Mucosa of rectum (tissue), 2 donors: ENCODE data around the gene LANCL3.
A peak's percentile ranks its signal among the peaks of the same experiment; 100 is the strongest.
"Not testable (repeated sequence)": the region's sequence is repeated elsewhere in the genome, so short reads cannot be mapped to it uniquely, and the experiment has no call there.

Experiments
- H3K27ac ChIP-seq, 2 donors: one replicate each; pipeline ENCODE4 v1.7.0; 2013; ENCODE audit warnings: inconsistent platforms in 2 of 2, low read depth in 2 of 2, low read length in 2 of 2
- H3K27me3 ChIP-seq, 2 donors: one replicate each; pipeline ENCODE4 v1.7.0; 2013; ENCODE audit warnings: low read length in 2 of 2; ENCODE audit not compliant: control insufficient read depth in 2 of 2, insufficient read depth in 2 of 2
- H3K36me3 ChIP-seq, 2 donors: one replicate each; pipeline ENCODE4 v1.7.0; 2013; ENCODE audit warnings: low read length in 2 of 2; ENCODE audit not compliant: control insufficient read depth in 2 of 2, insufficient read depth in 2 of 2
- H3K4me1 ChIP-seq, 2 donors: one replicate each; pipeline ENCODE4 v1.7.0; 2013; ENCODE audit warnings: low read length in 2 of 2, mild to moderate bottlenecking in 1 of 2; ENCODE audit not compliant: control insufficient read depth in 2 of 2, insufficient read depth in 2 of 2
- H3K4me3 ChIP-seq, 2 donors: one replicate each; pipeline ENCODE4 v1.7.0; 2013; ENCODE audit warnings: low read length in 2 of 2
- H3K9ac ChIP-seq, 2 donors: one replicate each; pipeline ENCODE4 v1.7.0; 2013; ENCODE audit warnings: low read length in 2 of 2, low read depth in 1 of 2, mild to moderate bottlenecking in 1 of 2
- H3K9me3 ChIP-seq, 2 donors: one replicate each; pipeline ENCODE4 v1.7.0; 2013; ENCODE audit warnings: low read length in 2 of 2; ENCODE audit not compliant: control insufficient read depth in 2 of 2
- donor health status: healthy.
- donor health status: Normal muscosa, but diverticular disease.

The LANCL3 gene

DNA sequence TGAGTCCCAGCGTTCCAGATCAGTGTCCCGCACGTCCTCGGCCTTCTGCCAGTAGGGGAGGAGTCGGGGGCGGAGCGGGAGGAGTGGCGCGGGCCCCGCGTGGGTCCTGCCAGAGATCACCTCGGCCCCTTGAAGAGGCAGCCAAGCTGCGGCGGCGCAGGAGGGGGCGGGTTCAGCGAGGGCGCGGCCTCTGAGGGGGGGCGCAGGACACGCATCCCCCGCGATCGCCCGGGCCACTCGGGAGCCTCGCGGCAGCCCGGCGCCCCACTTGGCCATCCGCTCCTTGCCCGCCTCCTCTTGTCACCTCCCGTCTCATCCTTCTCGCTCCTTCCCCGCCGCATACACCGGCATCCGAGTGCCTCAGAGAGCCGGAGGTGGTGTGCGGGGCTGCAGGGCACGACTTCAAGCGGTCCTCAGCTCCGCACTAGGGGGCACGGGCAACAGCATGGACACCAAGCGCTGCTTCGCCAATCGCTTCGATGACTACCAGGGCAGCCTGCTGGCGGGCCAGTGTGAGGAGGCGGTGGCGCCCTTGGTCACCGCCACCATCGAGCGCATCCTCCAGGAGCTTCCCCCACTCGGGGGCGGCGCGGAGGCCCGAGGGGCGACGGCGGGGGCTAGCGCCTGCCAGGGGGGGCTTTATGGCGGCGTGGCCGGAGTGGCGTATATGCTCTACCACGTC, at the start of gene LANCL3:
LANCL3 (plus strand) TSS at position 236 of the 682 bp plus-strand sequence; CDS start at position 446, 210 bp downstream.
- H3K27ac ChIP-seq, result peak within 1 kb of the TSS; percentile 55 to 63
- peak within 1 kb of the TSS; percentile 55 to 68 for H3K4me3 ChIP-seq
- not testable (repeated sequence) for H3K27me3 ChIP-seq, H3K9me3 ChIP-seq, H3K4me1 ChIP-seq, H3K36me3 ChIP-seq
- H3K9ac ChIP-seq, result peak within 1 kb of the TSS in 1 of 2 donors; percentile 50

DNA sequence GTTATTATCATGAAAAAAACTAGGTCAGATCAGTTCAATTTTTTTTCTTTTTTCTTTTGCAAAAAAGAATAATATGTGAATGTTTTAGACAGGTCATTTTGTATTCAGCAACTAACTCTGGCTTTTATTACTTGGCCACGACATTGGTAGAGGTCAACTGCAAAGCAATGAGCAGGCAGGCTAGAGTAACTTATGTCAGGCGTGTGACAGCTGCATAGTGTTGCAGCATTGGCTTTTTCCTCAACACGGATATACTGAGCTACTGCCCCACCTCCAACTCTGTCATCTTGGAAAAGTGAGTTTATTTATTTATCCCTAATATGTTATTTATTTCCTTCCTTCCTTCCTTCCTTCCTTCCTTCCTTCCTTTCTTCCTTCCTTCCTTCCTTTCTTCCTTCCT, 47.8 kb upstream of the LANCL3 start:
- not testable (repeated sequence) for H3K36me3 ChIP-seq, H3K4me3 ChIP-seq, H3K9me3 ChIP-seq, H3K27ac ChIP-seq, H3K4me1 ChIP-seq, H3K9ac ChIP-seq, H3K27me3 ChIP-seq

DNA sequence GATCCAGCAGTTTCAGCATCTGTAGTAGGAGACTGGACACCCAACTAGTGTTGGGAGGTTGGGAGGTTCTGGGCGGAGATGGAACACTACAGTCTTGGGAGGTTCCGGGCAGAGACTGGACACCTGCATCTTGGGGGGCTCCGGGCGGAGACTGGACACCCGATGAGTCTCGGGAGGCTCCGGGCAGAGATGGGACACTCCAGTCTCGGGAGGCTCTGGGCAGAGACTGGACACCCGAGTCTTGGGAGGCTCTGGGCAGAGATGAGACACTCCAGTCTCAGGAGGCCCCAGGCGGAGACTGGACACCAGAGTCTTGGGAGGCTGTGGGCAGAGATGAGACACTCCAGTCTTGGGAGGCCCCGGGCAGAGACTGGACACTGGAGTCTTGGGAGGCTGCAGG, 29.5 kb upstream of the LANCL3 start:
- no peak overlapping the region for H3K4me3 ChIP-seq
- no peaks in the 10 kb centered on the region for H3K4me1 ChIP-seq
- H3K27ac ChIP-seq, result no peak overlapping the region
- H3K36me3 ChIP-seq, result no peaks in the 10 kb centered on the region
- no peak overlapping the region for H3K9ac ChIP-seq
- H3K9me3 ChIP-seq, result no peaks in the 10 kb centered on the region
- peaks cover 0 to 6% of the 10 kb centered on the region in 2 donors for H3K27me3 ChIP-seq

DNA sequence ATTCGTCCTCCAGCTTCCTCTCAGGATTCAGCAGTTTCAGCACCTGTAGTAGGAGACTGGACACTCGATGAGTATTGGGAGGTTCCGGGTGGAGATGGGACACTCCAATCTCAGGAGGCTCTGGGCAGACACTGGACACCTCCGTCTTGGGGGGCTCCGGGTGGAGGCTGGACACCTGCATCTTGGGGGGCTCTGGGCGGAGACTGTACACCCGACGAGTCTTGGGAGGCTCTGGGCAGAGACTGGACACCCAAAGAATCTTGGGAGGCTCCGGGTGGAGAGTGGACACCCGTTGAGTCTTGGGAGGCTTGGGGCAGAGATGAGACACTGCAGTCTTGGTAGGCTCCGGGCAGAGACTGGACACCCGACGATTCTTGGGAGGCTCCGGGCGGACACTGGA, 28.7 kb upstream of the LANCL3 start:
- Histone ChIP-seq H3K36me3 (no peaks in the 10 kb centered on the region), H3K9me3 (no peaks in the 10 kb centered on the region), H3K27ac (no peak overlapping the region), H3K4me3 (no peak overlapping the region), H3K27me3 (peaks cover 0 to 1% of the 10 kb centered on the region in 2 donors), H3K4me1 (no peaks in the 10 kb centered on the region), H3K9ac (no peak overlapping the region)

DNA sequence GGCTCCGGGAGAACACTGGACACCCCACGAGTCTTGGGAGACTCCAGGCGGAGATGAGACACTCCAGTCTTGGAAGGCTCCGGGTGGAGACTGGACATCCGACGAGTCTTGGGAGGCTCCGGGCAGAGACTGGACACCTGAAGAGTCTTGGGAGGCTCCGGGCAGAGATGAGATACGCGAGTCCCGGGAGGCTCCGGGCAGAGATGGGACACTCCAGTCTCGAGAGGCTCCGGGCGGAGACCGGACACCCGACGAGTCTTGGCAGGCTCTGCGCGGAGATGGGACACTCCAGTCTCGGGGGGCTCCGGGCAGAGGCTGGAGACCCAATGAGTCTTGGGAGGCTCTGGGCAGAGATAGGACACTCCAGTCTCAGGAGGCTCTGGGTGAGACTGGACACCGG, 28.1 kb upstream of the LANCL3 start:
- Histone ChIP-seq H3K27ac (no peak overlapping the region), H3K4me3 (no peak overlapping the region), H3K36me3 (no peaks in the 10 kb centered on the region), H3K9ac (no peak overlapping the region), H3K27me3 (no peaks in the 10 kb centered on the region), H3K9me3 (no peaks in the 10 kb centered on the region), H3K4me1 (no peaks in the 10 kb centered on the region)

DNA sequence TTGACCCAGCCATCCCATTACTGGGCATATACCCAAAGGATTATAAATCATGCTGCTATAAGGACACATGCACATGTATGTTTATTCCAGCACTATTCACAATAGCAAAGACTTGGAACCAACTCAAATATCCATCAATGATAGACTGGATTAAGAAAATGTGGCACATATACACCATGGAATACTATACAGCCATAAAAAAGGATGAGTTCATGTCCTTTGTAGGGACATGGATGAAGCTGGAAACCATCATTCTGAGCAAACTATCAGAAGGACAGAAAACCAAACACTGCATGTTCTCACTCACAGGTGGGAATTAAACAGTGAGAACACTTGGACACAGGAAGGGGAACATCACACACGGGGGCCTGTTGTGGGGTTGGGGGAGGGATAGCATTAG, 26.9 kb upstream of the LANCL3 start:
- H3K4me3 ChIP-seq, H3K27ac ChIP-seq, H3K4me1 ChIP-seq, H3K9me3 ChIP-seq, H3K36me3 ChIP-seq, H3K9ac ChIP-seq, H3K27me3 ChIP-seq: not testable (repeated sequence)

DNA sequence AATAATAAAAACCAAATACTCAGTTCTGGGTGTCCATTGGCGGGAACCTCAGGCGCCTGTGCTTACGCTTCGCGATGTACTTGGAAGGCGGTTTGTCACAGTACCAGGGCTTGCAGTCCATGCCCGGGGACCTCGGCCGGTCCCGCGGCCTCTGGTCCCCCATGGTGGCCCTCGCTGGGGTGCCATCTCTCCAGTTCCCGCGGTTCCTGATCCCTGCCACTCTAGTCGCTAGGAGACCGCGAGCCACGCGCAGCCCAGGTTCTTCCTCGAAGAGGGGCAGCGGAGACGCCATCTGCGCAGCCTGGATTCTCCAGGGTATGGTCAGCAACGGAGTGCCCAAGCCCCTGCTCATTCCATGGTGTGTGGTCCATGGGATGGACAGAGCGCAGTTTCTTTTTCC, 26.4 kb upstream of the LANCL3 start:
- H3K4me3 ChIP-seq, result no peak overlapping the region
- no peak overlapping the region for H3K9ac ChIP-seq
- no peaks in the 10 kb centered on the region for H3K36me3 ChIP-seq
- H3K27me3 ChIP-seq, result no peaks in the 10 kb centered on the region
- H3K27ac ChIP-seq, result no peak overlapping the region
- H3K9me3 ChIP-seq, result no peaks in the 10 kb centered on the region
- no peaks in the 10 kb centered on the region for H3K4me1 ChIP-seq

DNA sequence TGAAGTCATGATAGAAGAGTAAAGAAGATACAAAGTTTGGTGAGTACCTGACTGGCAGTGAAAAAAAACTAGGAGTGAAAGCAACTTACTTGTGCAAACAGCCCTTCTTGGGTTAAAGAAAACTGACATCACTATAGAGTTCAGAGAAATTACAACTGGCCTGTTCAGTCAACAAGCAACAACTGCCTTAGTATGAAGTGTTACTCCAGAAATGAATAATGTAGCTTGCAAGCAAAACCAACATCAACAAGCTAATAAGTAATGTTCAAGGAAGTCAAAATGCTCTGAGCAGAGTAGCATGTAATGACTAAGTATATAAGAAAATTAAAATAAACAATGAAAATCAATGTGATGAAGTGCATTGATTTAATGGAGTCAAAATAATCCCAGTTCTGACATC, 21.8 kb upstream of the LANCL3 start:
- H3K27ac ChIP-seq, H3K4me1 ChIP-seq, H3K9ac ChIP-seq, H3K36me3 ChIP-seq, H3K4me3 ChIP-seq, H3K9me3 ChIP-seq, H3K27me3 ChIP-seq: not testable (repeated sequence)

DNA sequence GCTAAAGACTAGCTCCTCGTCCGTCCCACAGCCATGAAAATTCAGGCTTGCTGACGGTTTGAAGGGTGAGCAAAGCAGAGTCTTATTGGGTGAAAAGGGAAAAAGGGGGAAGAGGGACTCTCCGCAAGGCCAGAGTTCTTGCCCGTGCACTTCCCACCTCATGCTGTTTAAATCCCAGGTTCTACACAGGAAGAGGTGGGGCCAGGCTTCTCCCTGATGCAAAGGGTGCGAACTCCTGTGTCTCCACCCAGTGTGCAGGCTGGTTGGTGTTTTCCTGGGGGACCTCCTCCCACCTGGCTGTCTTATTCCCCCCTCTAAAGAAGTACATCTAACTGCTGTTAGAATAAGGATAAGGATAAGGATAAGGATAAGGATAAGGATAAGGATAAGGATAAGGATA, 18.0 kb upstream of the LANCL3 start:
- H3K4me1 ChIP-seq, result no peaks in the 10 kb centered on the region
- H3K4me3 ChIP-seq, result no peak overlapping the region
- H3K27me3 ChIP-seq, result no peaks in the 10 kb centered on the region
- no peaks in the 10 kb centered on the region for H3K9me3 ChIP-seq
- H3K27ac ChIP-seq, result no peak overlapping the region
- no peaks in the 10 kb centered on the region for H3K36me3 ChIP-seq
- H3K9ac ChIP-seq, result no peak overlapping the region

DNA sequence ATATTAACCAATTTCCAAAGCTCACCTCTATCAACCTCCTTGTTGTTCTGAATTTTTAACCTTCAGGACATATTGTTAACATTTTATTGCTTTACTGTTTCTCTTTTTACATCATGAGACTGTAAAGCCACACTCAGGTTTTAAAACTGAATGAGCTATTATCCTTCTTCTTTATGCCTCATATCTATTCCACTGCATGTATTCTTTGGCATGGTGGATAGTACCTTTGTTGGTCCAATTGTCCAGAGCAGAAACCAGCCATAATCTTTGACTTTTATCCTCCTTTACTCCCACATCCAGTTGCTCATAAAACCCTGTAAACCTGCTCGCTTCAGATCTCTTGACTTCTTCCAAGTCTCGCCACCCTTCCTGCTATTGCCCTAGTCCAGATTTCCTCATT, 6.2 kb upstream of the LANCL3 start:
- H3K4me1 ChIP-seq, H3K9ac ChIP-seq: not testable (repeated sequence)

DNA sequence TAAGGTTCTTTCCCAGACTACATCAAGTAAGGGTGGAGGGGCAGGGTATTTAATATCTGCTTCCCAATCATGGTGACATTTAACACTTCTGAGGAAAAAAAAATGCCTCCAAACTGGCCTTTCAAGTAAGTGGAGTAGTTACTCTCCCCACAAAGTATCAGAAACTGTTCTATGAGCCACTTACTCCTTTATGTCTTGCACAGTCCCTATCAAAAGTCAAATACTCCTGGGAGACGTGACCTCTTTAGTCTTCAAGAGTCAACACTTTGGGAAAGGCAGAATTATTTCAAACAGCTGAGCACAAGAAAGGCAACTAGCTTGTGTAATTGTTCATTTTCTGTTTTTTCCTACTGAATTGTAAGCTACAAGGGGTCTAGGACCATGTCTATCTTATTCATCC, 1.1 kb upstream of the LANCL3 start:
- H3K36me3 ChIP-seq, H3K27ac ChIP-seq, H3K4me1 ChIP-seq, H3K9ac ChIP-seq, H3K9me3 ChIP-seq, H3K27me3 ChIP-seq, H3K4me3 ChIP-seq: not testable (repeated sequence)

More for the DNA sequence above, 6.2 kb upstream of the LANCL3 start:
- not testable (repeated sequence) for H3K27me3 ChIP-seq, H3K4me3 ChIP-seq, H3K36me3 ChIP-seq, H3K9me3 ChIP-seq
- peak overlapping the region in 1 of 2 donors; percentile 38 for H3K27ac ChIP-seq
